NK-92 treated with Interleukin-12 subunit alpha and Interleukin-12 subunit beta, amount 100 ng/mL, for 24 hours (cell line): Measurements from ENCODE around the gene PPM1N.

Experiments used
- DNase-seq: peaks from one replicate; lab custom pipeline; 2025; lab: John Stamatoyannopoulos, UW

Gene PPM1N, protein sequence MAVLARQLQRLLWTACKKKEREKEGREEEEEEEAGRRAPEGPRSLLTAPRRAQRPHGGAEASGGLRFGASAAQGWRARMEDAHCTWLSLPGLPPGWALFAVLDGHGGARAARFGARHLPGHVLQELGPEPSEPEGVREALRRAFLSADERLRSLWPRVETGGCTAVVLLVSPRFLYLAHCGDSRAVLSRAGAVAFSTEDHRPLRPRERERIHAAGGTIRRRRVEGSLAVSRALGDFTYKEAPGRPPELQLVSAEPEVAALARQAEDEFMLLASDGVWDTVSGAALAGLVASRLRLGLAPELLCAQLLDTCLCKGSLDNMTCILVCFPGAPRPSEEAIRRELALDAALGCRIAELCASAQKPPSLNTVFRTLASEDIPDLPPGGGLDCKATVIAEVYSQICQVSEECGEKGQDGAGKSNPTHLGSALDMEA

DNA sequence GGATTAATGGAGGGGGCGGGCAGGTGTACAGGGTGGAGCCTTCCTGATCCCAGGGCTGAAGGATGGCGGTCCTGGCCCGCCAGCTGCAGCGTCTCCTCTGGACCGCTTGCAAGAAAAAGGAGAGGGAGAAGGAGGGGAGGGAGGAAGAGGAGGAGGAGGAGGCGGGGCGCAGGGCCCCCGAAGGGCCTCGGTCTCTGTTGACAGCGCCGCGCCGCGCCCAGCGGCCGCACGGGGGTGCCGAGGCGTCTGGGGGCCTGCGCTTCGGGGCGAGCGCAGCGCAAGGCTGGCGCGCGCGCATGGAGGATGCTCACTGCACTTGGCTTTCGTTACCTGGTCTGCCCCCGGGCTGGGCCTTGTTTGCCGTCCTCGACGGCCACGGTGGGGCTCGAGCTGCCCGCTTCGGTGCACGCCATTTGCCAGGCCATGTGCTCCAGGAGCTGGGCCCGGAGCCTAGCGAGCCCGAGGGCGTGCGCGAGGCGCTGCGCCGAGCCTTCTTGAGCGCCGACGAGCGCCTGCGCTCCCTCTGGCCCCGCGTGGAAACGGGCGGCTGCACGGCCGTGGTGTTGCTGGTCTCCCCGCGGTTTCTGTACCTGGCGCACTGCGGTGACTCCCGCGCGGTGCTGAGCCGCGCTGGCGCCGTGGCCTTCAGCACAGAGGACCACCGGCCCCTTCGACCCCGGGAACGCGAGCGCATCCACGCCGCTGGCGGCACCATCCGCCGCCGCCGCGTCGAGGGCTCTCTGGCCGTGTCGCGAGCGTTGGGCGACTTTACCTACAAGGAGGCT is at the start of gene PPM1N:
Gene PPM1N (plus strand): TSS at position 33 of the 785 bp plus-strand sequence. CDS start 30 bp downstream, at position 63.
- no peak for DNase-seq

DNA sequence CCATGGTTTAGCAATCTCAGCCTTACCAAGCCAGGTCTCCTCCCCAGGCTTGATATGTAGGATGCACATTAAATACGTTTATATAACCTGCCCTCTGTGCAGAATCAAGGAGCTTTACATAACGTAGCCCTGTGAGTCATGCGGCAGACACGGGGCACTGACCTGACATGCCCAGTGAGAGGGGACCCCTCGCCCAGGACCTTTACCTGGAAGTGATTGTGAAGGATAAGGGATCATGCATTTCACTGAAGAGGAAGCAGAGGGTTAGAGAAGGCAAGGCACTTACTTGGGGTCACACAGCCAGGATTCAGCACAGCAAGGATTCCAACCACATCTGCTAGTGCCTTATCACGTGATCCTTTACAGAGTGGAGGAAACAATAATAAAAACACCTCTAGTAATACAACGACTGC is 49.4 kb upstream of the PPM1N start:
- DNase-seq: no peak

- DNase-seq: peak; percentile 35
Measured at GRCh38 chr19:45450012-45450333, 48.3 kb upstream of the PPM1N start.

GRCh38 chr19:45451131-45451849 is 47.0 kb upstream of the PPM1N start:
- DNase-seq: no peak

- no peak for DNase-seq
Measured at GRCh38 chr19:45451850-45452387, 46.3 kb upstream of the PPM1N start.

GRCh38 chr19:45455707-45456499 is 42.3 kb upstream of the PPM1N start:
- no peak for DNase-seq

DNA sequence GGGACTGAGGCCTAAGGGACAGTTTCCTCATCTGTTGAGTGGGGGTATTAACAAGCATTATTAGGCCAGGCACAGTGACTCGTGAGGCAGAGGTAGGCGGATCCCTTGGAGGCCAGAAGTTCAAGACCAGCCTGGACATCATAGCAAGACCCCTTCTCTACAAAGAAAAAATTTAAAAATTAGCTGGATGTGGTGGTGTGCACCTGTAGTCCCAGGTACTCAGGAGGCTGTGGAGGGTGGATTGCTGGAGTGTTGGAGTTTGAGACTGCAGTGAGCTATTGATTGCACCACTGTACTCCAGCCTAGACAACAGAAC is 41.8 kb upstream of the PPM1N start:
- DNase-seq: no peak

- DNase-seq: no peak
Measured at GRCh38 chr19:45457776-45458175, 40.5 kb upstream of the PPM1N start.

- DNase-seq: no peak
Measured at GRCh38 chr19:45460807-45461347, 37.4 kb upstream of the PPM1N start.

DNA sequence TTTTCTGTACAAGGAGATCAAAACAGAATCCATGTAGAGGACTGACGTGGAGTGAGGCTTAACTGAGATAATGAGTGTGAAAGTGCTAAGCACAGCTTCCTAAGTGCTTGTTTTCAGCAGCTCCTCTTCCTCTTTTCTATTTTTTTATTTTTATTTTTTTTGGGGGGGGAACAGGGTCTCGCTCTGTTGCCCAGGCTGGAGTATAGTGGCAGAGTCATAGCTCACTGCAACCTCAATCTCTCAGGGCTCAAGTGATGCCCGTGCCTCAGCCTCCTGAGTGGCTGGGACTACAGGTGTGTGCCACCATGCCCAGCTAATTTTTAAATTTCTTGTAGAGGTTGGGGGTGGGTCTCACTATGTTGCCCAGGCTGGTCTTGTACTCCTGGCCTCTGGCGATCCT is 36.1 kb upstream of the PPM1N start:
- DNase-seq: no peak

DNA sequence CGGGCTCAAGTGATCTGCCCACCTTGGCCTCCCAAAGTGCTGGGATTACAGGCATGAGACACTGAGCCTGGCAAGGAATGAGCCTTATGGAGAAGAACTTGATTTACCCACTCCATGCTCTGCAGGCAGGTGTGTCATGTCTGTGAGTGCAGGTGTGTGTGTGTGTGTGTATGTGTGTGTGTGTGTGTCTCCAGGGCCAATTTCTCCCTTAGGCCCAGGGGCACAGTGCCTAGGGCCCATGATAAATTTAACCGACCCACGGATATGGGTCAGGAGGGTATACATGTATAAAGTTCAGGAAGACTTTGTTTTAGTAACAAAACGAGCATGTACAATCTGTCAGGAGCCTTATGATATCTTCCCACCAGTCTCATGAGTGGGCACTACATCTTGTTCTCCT is 35.0 kb upstream of the PPM1N start:
- DNase-seq: no peak

GRCh38 chr19:45464274-45464673 is 34.0 kb upstream of the PPM1N start:
- DNase-seq: no peak

GRCh38 chr19:45464852-45465441 is 33.3 kb upstream of the PPM1N start:
- DNase-seq: no peak

DNA sequence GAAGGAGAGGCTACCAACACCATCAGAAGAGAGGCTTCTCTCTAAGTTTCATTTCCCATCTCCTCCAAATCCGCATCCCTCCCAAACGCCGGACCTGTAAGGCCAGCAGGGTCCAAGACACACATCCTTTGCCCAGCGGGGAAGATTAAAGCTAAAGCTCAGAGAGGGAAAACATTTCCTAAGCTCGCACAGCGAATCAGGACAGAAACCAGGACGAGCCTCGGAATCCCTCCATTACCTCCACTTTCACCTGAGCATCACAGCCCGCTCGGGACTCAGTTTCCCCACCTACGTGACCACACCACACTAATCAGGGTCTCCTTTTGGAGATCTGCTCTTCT is 31.2 kb upstream of the PPM1N start:
- DNase-seq: no peak

DNA sequence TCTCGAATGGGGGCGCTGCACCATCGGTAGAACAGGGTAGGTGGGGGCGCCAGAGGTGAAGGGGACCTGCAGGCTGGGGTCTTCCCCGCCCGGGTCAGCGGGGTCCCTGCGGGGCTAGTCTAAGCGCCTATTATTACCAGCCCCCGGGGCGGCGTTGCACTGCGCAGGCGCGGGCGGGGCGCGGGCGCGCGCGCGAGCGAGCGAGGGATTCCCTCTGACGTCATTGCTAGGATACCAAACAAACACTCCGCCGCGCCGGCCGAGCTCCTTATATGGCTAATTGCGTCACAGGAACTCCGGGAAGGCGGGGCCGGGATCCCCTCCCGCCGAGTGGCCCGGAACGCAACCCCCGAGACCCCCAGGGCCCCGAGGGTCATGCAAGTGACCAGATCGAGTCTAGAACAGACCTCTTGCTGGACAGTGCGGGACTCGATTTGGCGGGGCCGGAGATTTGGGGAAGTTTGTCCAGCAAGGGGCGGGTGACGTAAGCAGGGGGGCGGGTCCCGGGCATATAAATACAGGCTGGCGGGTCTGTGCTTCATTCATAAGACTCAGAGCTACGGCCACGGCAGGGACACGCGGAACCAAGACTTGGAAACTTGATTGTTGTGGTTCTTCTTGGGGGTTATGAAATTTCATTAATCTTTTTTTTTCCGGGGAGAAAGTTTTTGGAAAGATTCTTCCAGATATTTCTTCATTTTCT is 30.6 kb upstream of the PPM1N start, which contains the start of gene FOSB:
Gene FOSB (plus strand): TSS at position 541 of the 703 bp plus-strand sequence. CDS start 591 bp downstream, outside the sequence.
- DNase-seq: peak; percentile 93

DNA sequence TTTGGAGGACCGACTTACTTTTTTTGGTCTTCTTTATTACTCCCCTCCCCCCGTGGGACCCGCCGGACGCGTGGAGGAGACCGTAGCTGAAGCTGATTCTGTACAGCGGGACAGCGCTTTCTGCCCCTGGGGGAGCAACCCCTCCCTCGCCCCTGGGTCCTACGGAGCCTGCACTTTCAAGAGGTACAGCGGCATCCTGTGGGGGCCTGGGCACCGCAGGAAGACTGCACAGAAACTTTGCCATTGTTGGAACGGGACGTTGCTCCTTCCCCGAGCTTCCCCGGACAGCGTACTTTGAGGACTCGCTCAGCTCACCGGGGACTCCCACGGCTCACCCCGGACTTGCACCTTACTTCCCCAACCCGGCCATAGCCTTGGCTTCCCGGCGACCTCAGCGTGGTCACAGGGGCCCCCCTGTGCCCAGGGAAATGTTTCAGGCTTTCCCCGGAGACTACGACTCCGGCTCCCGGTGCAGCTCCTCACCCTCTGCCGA is 30.0 kb upstream of the PPM1N start:
- peak; percentile 59 for DNase-seq

- no peak for DNase-seq
Measured at GRCh38 chr19:45468803-45469131, 29.5 kb upstream of the PPM1N start.

GRCh38 chr19:45469132-45469944 is 28.9 kb upstream of the PPM1N start:
- DNase-seq: peak; percentile 88

GRCh38 chr19:45469945-45470761 is 28.1 kb upstream of the PPM1N start:
- DNase-seq: no peak
